Large intestine (tissue), 3 donors: Measurements from ENCODE around the gene BCL2. TPM values are rescaled to one million over a fixed set of nuclear protein-coding genes. Genes with fewer than 3 reads are reported as not detected.

Experiments used
- DNase-seq, 2 donors: peaks; one replicate each; pipeline versions ENCODE4 v3.0.0 to v3.0.0-alpha.2; 2013
- H3K27ac ChIP-seq: one replicate; pipeline ENCODE4 v1.5.1; 2013; ENCODE audit warnings: low read length
- H3K27me3 ChIP-seq: 2 replicates; pipeline ENCODE4 v1.6.1; 2013; ENCODE audit warnings: low read length; ENCODE audit not compliant: control insufficient read depth, insufficient read depth
- H3K36me3 ChIP-seq: 2 replicates; pipeline ENCODE4 v1.6.1; 2013; ENCODE audit warnings: low read length; ENCODE audit not compliant: control insufficient read depth, insufficient read depth
- H3K4me1 ChIP-seq: one replicate; pipeline ENCODE4 v1.6.1; 2013; ENCODE audit warnings: low read length; ENCODE audit not compliant: control insufficient read depth, insufficient read depth
- H3K4me3 ChIP-seq: one replicate; pipeline ENCODE4 v1.5.1; 2013; ENCODE audit warnings: low read length
- H3K9me3 ChIP-seq: one replicate; pipeline ENCODE4 v1.6.1; 2013; ENCODE audit warnings: mild to moderate bottlenecking, low read depth, low read length, moderate library complexity; ENCODE audit not compliant: control insufficient read depth
- WGBS: methylation state at CpG from one replicate; pipeline ENCODE4 v1.1.5; 2013; ENCODE audit warnings: low lambda C conversion rate; ENCODE audit not compliant: insufficient coverage; 5-methylcytosine and 5-hydroxymethylcytosine counted together
- polyA plus RNA-seq: library from polyadenylated mRNA; unstranded; fragments of 120-200 nt; gene quantifications from one replicate; pipeline ENCODE4 v1.2.1, GENCODE V29; 2013

BCL2 gene
- polyA plus RNA-seq, 1 donor: 8.8 TPM

DNA sequence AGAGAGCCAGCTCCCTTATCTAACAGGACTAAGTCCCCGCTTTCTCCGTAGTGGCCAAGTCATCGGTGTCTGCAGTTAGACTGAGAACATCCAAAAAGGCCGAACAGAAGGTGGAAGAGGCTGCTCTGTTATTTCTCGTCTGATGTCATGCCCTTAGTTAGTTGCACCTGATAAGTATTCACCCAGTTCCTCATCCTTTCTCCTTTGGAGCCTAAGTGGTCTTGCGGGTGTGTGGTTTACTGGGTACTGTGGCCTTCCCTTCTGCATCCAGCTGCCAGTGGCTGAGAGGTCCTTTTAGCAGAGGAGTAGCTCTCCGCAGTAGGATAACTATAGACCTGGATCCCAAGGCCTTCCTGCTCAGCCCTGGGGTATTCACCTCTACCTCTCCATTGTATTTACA lies 211.6 kb downstream of the BCL2 start:
- no CpG with 5 or more reads among the region's 7 CpGs for WGBS
- DNase-seq: no peak
- no peaks in the 10 kb centered on the region for H3K4me1 ChIP-seq

DNA sequence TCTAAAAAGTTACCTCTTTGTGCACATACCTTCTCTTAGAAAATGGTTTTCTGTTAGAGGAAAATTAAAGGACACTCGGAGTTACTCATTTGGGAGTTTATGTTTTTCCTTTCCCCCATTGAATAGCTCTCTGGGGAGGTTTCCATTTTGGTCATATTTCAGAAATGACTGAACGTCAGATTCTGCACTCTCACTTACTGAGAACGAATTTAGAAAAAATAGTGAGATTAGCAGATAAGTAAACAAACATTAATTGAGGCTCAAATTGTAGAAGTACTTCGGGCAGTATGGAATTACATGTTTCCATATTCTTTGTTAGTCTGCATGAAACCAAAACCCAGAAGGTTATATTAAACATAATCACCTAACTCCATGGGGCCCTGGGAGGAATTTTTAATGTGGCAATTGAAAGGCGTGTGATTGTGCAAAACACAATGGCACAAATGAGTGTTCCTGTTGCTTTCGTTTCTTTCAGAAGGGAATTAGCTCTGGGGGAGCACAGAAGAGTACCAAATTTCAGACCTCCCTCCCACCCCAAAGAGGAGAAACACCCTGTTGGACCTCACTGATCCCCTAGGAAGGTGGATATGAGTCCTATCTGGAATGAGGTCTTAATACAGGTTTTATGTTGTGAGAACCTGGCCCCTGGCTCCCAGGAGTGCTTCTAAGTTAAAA lies 212.3 kb downstream of the BCL2 start:
- no peak overlapping the region for H3K27ac ChIP-seq
- H3K27me3 ChIP-seq: no peaks in the 10 kb centered on the region
- WGBS: 20% methylated on average over 1 of the region's 6 CpGs

More for the DNA sequence above, 211.6 kb downstream of the BCL2 start:
- no peaks in the 10 kb centered on the region for H3K36me3 ChIP-seq
- H3K9me3 ChIP-seq: peaks cover 2% of the 10 kb centered on the region
- no peaks in the 10 kb centered on the region for H3K27me3 ChIP-seq
- no peak overlapping the region for H3K4me3 ChIP-seq
- H3K27ac ChIP-seq: no peak overlapping the region

DNA sequence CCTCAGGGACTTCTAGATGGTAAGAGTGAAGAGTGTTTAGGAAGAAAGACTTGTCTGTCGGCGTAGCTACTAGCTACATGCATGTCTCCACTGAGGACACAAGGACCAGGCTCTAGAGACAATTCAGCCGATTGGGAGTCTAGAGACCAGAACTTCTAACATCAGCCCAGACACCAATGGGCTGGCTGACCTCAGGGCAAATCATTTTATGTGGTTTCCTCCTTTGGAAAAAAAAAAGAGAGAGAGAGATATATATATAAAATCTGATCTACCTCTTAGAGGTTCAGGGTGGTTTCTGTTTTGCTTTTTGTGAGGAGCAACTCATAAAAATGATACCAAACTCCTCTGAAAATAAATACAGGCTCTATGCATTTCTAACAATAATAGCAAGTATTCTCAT lies 212.8 kb downstream of the BCL2 start:
- no CpG with 5 or more reads among the region's 3 CpGs for WGBS
- H3K27me3 ChIP-seq: no peaks in the 10 kb centered on the region
- H3K27ac ChIP-seq: no peak overlapping the region
- peaks cover 2% of the 10 kb centered on the region for H3K9me3 ChIP-seq
- DNase-seq: no peak
- H3K36me3 ChIP-seq: no peaks in the 10 kb centered on the region
- H3K4me1 ChIP-seq: peaks cover 5% of the 10 kb centered on the region
- no peak overlapping the region for H3K4me3 ChIP-seq

More for the DNA sequence above, 212.3 kb downstream of the BCL2 start:
- no peaks in the 10 kb centered on the region for H3K36me3 ChIP-seq
- H3K9me3 ChIP-seq: peaks cover 2% of the 10 kb centered on the region
- H3K4me3 ChIP-seq: no peak overlapping the region
- no peaks in the 10 kb centered on the region for H3K4me1 ChIP-seq
- no peak for DNase-seq

DNA sequence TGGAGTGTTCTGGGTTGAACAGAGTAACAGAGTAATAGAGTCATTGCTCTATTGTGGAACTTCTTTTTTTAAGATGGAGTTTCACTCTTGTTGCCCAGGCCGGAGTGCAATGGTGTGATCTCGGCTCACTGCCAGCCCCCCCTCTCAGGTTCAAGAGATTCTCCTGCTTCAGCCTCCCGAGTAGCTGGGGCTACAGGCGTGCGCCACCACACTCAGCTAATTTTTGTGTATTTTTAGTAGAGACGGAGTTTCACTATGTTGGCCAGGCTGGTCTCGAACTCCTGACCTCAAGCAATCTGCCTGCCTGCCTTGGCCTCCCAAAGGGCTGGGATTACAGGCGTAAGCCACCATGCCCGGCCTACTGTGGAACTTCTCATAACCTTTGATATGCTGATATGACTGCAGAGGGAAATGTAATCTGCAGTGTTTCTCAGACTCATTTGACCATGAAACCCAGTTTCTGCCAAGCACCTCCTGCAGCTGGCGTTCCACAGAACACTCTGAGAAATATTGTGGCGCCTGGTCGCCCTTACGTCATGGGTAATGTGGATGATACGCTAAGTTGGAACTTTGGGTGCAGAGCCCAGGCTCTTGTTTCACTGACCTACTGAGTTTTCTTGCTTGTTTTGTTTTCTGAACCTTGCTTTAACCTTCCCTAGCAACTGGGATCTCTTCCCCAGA lies 213.8 kb downstream of the BCL2 start:
- no peak overlapping the region for H3K27ac ChIP-seq
- DNase-seq: no peak
- no peaks in the 10 kb centered on the region for H3K27me3 ChIP-seq
- no peak overlapping the region for H3K4me3 ChIP-seq
- H3K4me1 ChIP-seq: peaks cover 15% of the 10 kb centered on the region
- peaks cover 2% of the 10 kb centered on the region for H3K9me3 ChIP-seq
- H3K36me3 ChIP-seq: no peaks in the 10 kb centered on the region
- WGBS: 100% methylated on average over 2 of the region's 14 CpGs

DNA sequence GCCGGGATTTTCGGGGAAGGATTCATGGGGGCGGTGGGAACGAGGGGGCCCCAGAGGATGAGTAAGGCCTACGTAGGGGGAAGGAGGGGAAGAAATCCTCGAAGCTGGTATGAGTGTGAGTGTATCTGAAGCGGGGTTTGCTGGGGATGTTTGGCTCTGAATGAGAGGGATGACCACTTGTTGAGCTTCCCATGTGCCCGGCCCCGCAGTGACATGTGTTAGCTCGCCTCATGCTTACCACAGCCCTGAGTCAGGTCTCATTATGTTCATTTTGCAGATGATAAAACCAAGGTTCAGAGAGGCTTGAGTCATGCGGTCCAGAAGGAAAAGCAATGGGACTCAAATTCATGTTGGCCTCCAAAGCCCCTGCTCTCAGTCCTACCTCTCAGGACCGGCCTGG lies 214.7 kb downstream of the BCL2 start:
- no peaks in the 10 kb centered on the region for H3K36me3 ChIP-seq
- H3K4me3 ChIP-seq: no peak overlapping the region
- H3K9me3 ChIP-seq: peaks cover 2% of the 10 kb centered on the region
- no CpG with 5 or more reads among the region's 12 CpGs for WGBS
- H3K27me3 ChIP-seq: no peaks in the 10 kb centered on the region
- no peak for DNase-seq
- H3K27ac ChIP-seq: no peak overlapping the region
- peaks cover 21% of the 10 kb centered on the region for H3K4me1 ChIP-seq

DNA sequence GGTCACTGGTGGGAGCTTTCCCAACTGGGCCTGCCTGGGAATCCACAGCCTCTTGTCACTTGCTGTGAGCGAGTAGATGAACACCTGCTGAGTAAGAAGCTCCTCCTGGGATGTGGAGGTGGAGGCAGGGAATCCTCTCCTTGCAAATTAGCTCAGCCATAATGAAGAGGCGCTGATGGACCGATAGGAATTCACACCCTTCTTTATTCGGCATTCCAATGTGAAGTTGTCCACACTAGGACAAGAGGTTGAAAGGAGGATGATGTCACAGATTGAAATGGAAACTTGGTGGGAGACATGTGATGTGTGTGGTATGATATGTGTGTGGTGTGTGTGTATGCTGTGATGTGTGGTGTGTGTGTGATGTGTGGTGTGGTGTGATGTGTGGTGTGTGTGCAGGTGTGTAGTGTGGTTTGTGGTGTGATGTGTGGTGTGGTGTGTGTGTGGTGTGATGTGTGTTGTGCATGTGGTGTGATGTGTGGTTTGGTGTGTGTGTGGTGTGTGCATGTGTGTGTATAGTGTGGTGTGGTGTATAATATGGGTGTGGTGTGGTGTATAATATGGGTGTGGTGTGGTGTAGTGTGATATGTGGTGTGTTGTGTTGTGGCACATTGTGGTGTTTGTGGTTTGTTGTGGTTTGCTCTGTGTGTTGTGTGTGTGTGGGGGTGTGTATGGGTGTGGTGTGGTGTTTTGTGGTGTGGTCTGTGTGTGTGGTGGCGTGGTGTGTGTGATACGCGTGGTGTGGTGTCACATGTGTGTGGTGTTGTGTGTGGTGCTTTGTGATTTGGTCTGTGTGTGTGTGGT lies 216.4 kb downstream of the BCL2 start:
- H3K9me3 ChIP-seq: peaks cover 2% of the 10 kb centered on the region
- no peak for DNase-seq
- no CpG with 5 or more reads among the region's 7 CpGs for WGBS

DNA sequence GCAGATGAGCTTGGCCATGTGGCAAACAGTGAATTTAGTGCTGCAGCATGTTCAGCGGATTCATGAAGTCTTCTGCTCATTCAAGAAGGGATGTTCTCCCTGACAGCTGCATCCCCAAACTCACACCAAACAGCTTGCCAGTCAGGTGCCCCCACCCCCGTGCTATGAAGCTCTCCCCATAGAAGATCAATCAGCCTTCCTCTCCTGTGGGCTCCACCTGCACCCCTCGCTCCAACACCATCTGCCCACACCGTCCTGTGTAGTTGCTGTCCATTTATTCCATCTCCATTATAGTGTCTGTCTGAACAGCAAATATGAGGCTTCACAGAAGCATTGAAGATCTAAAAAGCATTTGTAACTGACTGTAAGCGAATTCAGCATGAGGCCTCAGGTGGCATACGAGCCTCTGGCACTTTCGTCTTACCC lies 218.9 kb downstream of the BCL2 start:
- Histone ChIP-seq H3K4me3 (no peak overlapping the region), H3K9me3 (peaks cover 2% of the 10 kb centered on the region), H3K27ac (peak overlapping the region; percentile 94), H3K4me1 (peaks cover 39% of the 10 kb centered on the region), H3K36me3 (no peaks in the 10 kb centered on the region), H3K27me3 (no peaks in the 10 kb centered on the region)
- no peak for DNase-seq
- WGBS: no CpG with 5 or more reads among the region's 7 CpGs

More for the DNA sequence above, 216.4 kb downstream of the BCL2 start:
- no peaks in the 10 kb centered on the region for H3K36me3 ChIP-seq
- no peak overlapping the region for H3K27ac ChIP-seq
- peaks cover 36% of the 10 kb centered on the region for H3K4me1 ChIP-seq
- no peaks in the 10 kb centered on the region for H3K27me3 ChIP-seq
- no peak overlapping the region for H3K4me3 ChIP-seq

DNA sequence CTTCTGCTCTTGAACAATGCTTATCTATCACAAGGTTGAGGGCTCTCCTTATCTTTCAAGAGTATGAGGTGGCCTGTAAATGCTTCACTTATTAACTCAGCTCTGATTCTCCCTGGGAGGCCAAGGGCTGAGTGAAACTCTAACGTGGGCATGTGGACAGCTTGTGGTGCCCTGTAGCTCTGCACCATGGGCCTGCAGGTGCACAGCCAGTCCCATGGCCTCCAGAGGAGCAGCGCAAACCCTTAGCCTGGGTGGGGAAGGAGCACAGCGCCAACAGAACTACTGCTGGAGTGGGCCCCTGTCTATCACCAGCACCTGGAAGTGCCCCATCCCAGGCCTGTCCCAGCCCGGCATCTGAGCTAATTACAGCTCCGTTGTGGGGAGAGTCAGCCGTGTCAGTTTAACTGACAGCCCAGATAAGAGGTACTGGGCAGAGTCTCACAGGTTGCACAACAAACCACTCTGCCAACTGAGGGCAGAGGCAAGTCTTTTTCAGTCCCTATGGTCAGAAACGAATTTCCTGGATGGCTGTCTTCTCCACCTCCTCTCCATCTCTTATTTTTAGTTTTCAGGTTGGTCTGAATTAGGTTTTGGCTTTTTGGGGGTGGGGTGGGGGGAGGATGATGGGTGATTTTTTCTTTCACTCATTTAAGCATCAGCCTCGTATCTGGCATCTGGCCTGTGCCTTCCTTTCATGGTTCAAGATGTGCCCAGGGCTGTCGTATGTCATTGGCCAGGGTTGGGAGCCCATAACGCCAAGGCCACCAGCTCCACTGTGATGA lies 219.5 kb downstream of the BCL2 start:
- H3K4me1 ChIP-seq: peaks cover 39% of the 10 kb centered on the region
- H3K36me3 ChIP-seq: no peaks in the 10 kb centered on the region
- H3K4me3 ChIP-seq: no peak overlapping the region
- WGBS: no CpG with 5 or more reads among the region's 10 CpGs
- H3K27ac ChIP-seq: peak overlapping the region; percentile 94
- H3K9me3 ChIP-seq: peaks cover 2% of the 10 kb centered on the region
- peak; percentile 92 to 98 for DNase-seq
- H3K27me3 ChIP-seq: no peaks in the 10 kb centered on the region

DNA sequence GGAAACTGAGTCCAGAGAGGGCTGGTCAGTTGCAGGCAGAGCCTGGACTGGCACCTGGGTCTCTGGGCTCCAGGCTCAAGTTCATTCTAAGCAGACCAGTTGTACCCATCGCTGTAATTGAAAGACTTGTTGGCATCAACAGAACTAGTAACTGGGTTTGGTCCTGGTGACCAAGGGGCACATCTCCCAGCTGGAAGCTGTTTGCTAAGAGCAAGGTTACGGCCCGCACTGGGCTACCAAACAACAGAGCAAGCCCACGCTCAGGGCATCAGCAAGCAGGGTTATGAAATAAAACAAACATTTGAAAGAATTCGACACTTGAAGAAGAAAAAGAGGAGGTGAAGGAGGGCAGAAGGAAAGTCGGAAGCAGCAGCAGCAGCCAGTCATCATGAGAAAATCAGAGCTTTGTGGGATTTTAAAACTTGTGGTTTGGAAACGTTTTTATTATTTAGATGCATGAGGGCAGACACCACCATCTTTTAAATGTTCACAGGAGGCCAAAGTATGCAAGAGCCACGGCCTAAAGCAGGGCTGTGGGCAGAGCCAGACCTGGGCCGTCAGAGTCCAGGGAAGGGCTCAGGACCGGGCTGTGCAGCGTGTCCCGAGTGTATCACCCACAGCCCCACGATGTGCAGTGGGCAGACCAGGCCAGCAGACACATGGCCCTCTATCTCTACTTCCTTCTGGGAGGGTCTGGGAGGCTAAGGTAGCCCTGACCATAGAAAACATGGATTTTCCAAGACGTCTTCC lies 220.3 kb downstream of the BCL2 start:
- DNase-seq: no peak
- Histone ChIP-seq H3K4me1 (peaks cover 39% of the 10 kb centered on the region), H3K4me3 (no peak overlapping the region), H3K9me3 (peaks cover 2% of the 10 kb centered on the region), H3K27ac (peak overlapping the region; percentile 94), H3K36me3 (no peaks in the 10 kb centered on the region), H3K27me3 (no peaks in the 10 kb centered on the region)
- WGBS: 51% methylated on average over 2 of the region's 14 CpGs
